Parathyroid adenoma (tissue), 2 donors: ENCODE data around the gene KDM8.
"Not testable (repeated sequence)": the region's sequence is repeated elsewhere in the genome, so short reads cannot be mapped to it uniquely, and the experiment has no call there.

Source experiments
- H2AFZ ChIP-seq: fragments of 300-600 bp; sonication (generic); one replicate; pipeline ENCODE4 v1.7.0; 2017; ENCODE audit warnings: antibody characterized with exemption, mild to moderate bottlenecking
- H3K27ac ChIP-seq: fragments of 300-600 bp; sonication (generic); one replicate; pipeline ENCODE4 v1.7.0; 2017
- H3K27me3 ChIP-seq: fragments of 300-600 bp; sonication (generic); one replicate; pipeline ENCODE4 v1.7.0; 2017; ENCODE audit warnings: low read length; ENCODE audit not compliant: control insufficient read depth, insufficient read depth
- H3K36me3 ChIP-seq: fragments of 300-600 bp; sonication (generic); one replicate; pipeline ENCODE4 v1.7.0; 2017; ENCODE audit warnings: low read length; ENCODE audit not compliant: control insufficient read depth, insufficient read depth
- H3K4me1 ChIP-seq: fragments of 300-600 bp; sonication (generic); one replicate; pipeline ENCODE4 v1.7.0; 2017; ENCODE audit warnings: control low read depth
- H3K4me2 ChIP-seq: fragments of 300-600 bp; sonication (generic); one replicate; pipeline ENCODE4 v1.7.0; 2017; ENCODE audit warnings: low read length
- H3K4me3 ChIP-seq: fragments of 300-600 bp; sonication (generic); one replicate; pipeline ENCODE4 v1.7.0; 2017; ENCODE audit warnings: low read depth, low read length
- H3K79me2 ChIP-seq: fragments of 300-600 bp; sonication (generic); one replicate; pipeline ENCODE4 v1.7.0; 2017; ENCODE audit warnings: control low read depth
- H3K9ac ChIP-seq: fragments of 300-600 bp; sonication (generic); one replicate; pipeline ENCODE4 v1.7.0; 2017; ENCODE audit warnings: mild to moderate bottlenecking
- H3K9me3 ChIP-seq: fragments of 300-600 bp; sonication (generic); one replicate; pipeline ENCODE4 v1.7.0; 2017; ENCODE audit warnings: low read length; ENCODE audit not compliant: control insufficient read depth
- CTCF ChIP-seq: fragments of 300-600 bp; sonication (generic); IDR thresholded peaks from one replicate; pipeline ENCODE4 v1.7.0; 2017; ENCODE audit warnings: antibody characterized with exemption, mild to moderate bottlenecking
- donor health status: primary hyperparathyroidism.

The KDM8 gene

DNA sequence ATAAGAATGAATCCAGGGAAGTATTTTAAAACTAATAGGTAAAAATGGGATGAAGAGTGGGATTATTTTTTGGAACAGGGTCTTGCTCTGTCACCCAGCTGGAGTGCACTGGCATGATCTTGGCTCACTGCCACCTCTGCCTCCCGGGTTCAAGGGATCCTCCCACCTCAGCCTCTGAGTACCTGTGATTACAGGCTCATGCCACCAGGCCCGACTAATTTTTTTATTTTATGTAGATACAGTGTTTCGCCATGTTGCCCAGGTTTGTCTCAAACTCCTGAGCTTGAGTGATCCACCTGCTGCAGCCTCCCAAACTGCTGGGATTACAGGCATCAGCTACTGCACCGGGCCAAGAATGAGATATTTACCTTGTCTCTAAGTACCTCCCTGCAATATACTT is 43.1 kb downstream of the KDM8 start:
- H3K9me3 ChIP-seq, result no peaks in the 10 kb centered on the region
- H3K4me3 ChIP-seq, result no peak overlapping the region
- H2AFZ ChIP-seq, result no peak overlapping the region
- H3K79me2 ChIP-seq, result peaks cover 17% of the 10 kb centered on the region
- H3K4me2 ChIP-seq, result peak overlapping the region; percentile 31
- H3K4me1 ChIP-seq, result peaks cover 22% of the 10 kb centered on the region
- H3K27me3 ChIP-seq, result no peaks in the 10 kb centered on the region
- no peaks in the 10 kb centered on the region for H3K36me3 ChIP-seq
- no peak overlapping the region for H3K9ac ChIP-seq
- TF ChIP-seq CTCF, result no peak
- H3K27ac ChIP-seq, result no peak overlapping the region

GRCh38 chr16:27247076-27247475 is 43.8 kb downstream of the KDM8 start:
- not testable (repeated sequence) for H3K27me3 ChIP-seq, H2AFZ ChIP-seq, H3K9me3 ChIP-seq, H3K36me3 ChIP-seq, H3K4me3 ChIP-seq, H3K27ac ChIP-seq, H3K4me2 ChIP-seq, H3K9ac ChIP-seq
- H3K79me2 ChIP-seq, result peaks cover 20% of the 10 kb centered on the region
- peaks cover 22% of the 10 kb centered on the region for H3K4me1 ChIP-seq

DNA sequence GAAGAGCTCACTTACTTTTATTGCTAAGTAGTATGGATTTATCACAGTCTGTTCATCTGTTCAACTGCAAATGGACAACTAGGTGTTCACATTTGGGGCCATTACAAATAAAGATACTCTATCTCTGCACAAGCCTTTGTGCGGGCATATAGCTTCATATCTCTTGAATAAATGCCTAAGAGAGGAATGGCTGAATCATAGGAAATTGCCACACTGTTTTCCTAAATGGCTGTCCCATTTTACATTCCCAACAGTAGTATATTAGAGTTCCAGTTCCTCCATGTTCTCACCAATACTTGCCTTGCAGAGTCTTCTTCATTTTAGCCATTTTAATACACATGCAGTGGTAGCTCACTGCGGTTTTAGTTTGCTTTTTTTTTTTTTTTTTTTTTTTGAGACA is 44.7 kb downstream of the KDM8 start:
- H2AFZ ChIP-seq, result no peak overlapping the region
- no peak overlapping the region for H3K4me2 ChIP-seq
- TF ChIP-seq CTCF, result no peak
- no peak overlapping the region for H3K4me3 ChIP-seq
- H3K36me3 ChIP-seq, result no peaks in the 10 kb centered on the region
- peaks cover 22% of the 10 kb centered on the region for H3K4me1 ChIP-seq
- H3K27me3 ChIP-seq, result no peaks in the 10 kb centered on the region
- H3K9me3 ChIP-seq, result no peaks in the 10 kb centered on the region
- H3K79me2 ChIP-seq, result peaks cover 20% of the 10 kb centered on the region
- no peak overlapping the region for H3K9ac ChIP-seq
- H3K27ac ChIP-seq, result no peak overlapping the region

DNA sequence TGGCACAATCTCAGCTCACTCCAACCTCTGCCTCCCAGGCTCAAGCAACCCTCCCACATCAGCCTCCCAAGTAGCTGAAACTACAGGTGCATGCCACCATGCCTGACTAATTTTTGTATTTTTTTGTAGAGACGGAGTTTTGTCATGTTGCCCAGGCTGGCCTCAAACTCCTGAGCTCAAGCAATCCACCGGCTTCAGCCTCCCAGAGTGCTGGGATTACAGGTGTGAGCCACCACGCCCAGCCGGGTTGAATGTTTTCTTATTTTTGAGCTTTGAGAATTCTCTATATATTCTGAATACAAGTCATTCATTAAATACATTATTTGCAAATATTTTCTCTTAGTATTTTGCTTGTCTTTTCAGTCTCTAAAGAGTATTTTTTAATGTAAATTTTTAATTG is 45.6 kb downstream of the KDM8 start:
- H3K4me3 ChIP-seq, H3K27me3 ChIP-seq, H3K9me3 ChIP-seq, H3K4me2 ChIP-seq, H3K27ac ChIP-seq, H2AFZ ChIP-seq, H3K36me3 ChIP-seq, H3K9ac ChIP-seq: not testable (repeated sequence)
- Histone ChIP-seq H3K79me2 (peaks cover 19% of the 10 kb centered on the region), H3K4me1 (peaks cover 22% of the 10 kb centered on the region)

GRCh38 chr16:27251541-27252205 is 48.3 kb downstream of the KDM8 start:
- Histone ChIP-seq H3K27me3 (no peaks in the 10 kb centered on the region), H3K4me2 (no peak overlapping the region), H3K4me3 (no peak overlapping the region), H3K36me3 (no peaks in the 10 kb centered on the region), H3K27ac (no peak overlapping the region), H3K9me3 (no peaks in the 10 kb centered on the region), H3K4me1 (peaks cover under 1% of the 10 kb centered on the region), H3K9ac (no peak overlapping the region), H3K79me2 (peaks cover 14% of the 10 kb centered on the region), H2AFZ (no peak overlapping the region)
- TF ChIP-seq CTCF, result no peak

GRCh38 chr16:27252206-27252585 is 48.9 kb downstream of the KDM8 start:
- TF ChIP-seq CTCF, result no peak

More at GRCh38 chr16:27252206-27252585, 48.9 kb downstream of the KDM8 start:
- Histone ChIP-seq H3K27me3 (no peaks in the 10 kb centered on the region), H3K4me1 (no peaks in the 10 kb centered on the region), H2AFZ (no peak overlapping the region), H3K36me3 (no peaks in the 10 kb centered on the region), H3K4me2 (no peak overlapping the region), H3K27ac (no peak overlapping the region), H3K4me3 (no peak overlapping the region), H3K79me2 (peaks cover 11% of the 10 kb centered on the region), H3K9ac (no peak overlapping the region), H3K9me3 (no peaks in the 10 kb centered on the region)
